GM18508 (cell line): ENCODE data around the gene NEBL.
"Not testable (repeated sequence)": the region's sequence is repeated elsewhere in the genome, so short reads cannot be mapped to it uniquely, and the experiment has no call there.

Source experiments
- ATAC-seq: cut with Tn5 transposase; IDR thresholded peaks from one replicate; pipeline ENCODE4 v1.9.1; 2021; ENCODE audit warnings: moderate number of reproducible peaks; ENCODE audit not compliant: insufficient read depth, unreplicated experiment

NEBL gene

GRCh38 chr10:20897146-20897825 lies at the start of gene NEBL:
Gene NEBL, minus strand, starts transcription at chr10:20897311. Its CDS starts 106 bp downstream, at chr10:20897205.
- ATAC-seq, result no peak

GRCh38 chr10:20945546-20946332 lies 48.6 kb upstream of the NEBL start:
- no peak for ATAC-seq

GRCh38 chr10:20944789-20945502 lies 47.8 kb upstream of the NEBL start:
- ATAC-seq, result no peak

- not testable (repeated sequence) for ATAC-seq
Measured at GRCh38 chr10:20939414-20939813, 42.3 kb upstream of the NEBL start.

- no peak for ATAC-seq
Measured at GRCh38 chr10:20936396-20936795, 39.3 kb upstream of the NEBL start.

GRCh38 chr10:20935931-20936330 lies 38.8 kb upstream of the NEBL start:
- ATAC-seq, result no peak

- no peak for ATAC-seq
Measured at GRCh38 chr10:20935301-20935700, 38.2 kb upstream of the NEBL start.

GRCh38 chr10:20933705-20934104 lies 36.6 kb upstream of the NEBL start:
- no peak for ATAC-seq

- no peak for ATAC-seq
Measured at GRCh38 chr10:20932606-20933126, 35.6 kb upstream of the NEBL start.

- no peak for ATAC-seq
Measured at GRCh38 chr10:20931156-20931795, 34.2 kb upstream of the NEBL start.

- no peak for ATAC-seq
Measured at GRCh38 chr10:20927456-20927855, 30.3 kb upstream of the NEBL start.

GRCh38 chr10:20922451-20922850 lies 25.3 kb upstream of the NEBL start:
- no peak for ATAC-seq

- no peak for ATAC-seq
Measured at GRCh38 chr10:20922033-20922432, 24.9 kb upstream of the NEBL start.

GRCh38 chr10:20920061-20920460 lies 22.9 kb upstream of the NEBL start:
- ATAC-seq, result no peak

GRCh38 chr10:20919481-20919880 lies 22.4 kb upstream of the NEBL start:
- ATAC-seq, result no peak

- no peak for ATAC-seq
Measured at GRCh38 chr10:20916976-20917375, 19.9 kb upstream of the NEBL start.

- no peak for ATAC-seq
Measured at GRCh38 chr10:20912969-20913368, 15.9 kb upstream of the NEBL start.

GRCh38 chr10:20911626-20912025 lies 14.5 kb upstream of the NEBL start:
- ATAC-seq, result no peak

- no peak for ATAC-seq
Measured at GRCh38 chr10:20909801-20910200, 12.7 kb upstream of the NEBL start.

- no peak for ATAC-seq
Measured at GRCh38 chr10:20908391-20908790, 11.3 kb upstream of the NEBL start.
